ENCODE data around the gene ATL3.
"Not testable (repeated sequence)": the region's sequence is repeated elsewhere in the genome, so short reads cannot be mapped to it uniquely, and the experiment has no call there.

Gene ATL3

GRCh38 chr11:63671322-63672155 is at the start of gene ATL3:
Gene ATL3, minus strand, starts transcription at chr11:63671376. Its CDS starts 41 bp downstream, at chr11:63671335.
- DNase-seq, result peak; percentile 95

- DNase-seq, result no peak
These were observed 49.4 kb upstream of the ATL3 start for GRCh38 chr11:63720611-63721010.

- DNase-seq, result no peak
These were observed 48.8 kb upstream of the ATL3 start for GRCh38 chr11:63719987-63720386.

GRCh38 chr11:63719001-63719400 is 47.8 kb upstream of the ATL3 start:
- no peak for DNase-seq

- DNase-seq, result no peak
These were observed 44.9 kb upstream of the ATL3 start for GRCh38 chr11:63716046-63716445.

GRCh38 chr11:63713766-63714165 is 42.6 kb upstream of the ATL3 start:
- DNase-seq, result no peak

GRCh38 chr11:63711838-63712237 is 40.7 kb upstream of the ATL3 start:
- DNase-seq, result no peak

GRCh38 chr11:63710476-63711217 is 39.5 kb upstream of the ATL3 start:
- no peak for DNase-seq

GRCh38 chr11:63709336-63709884 is 38.2 kb upstream of the ATL3 start:
- DNase-seq, result no peak

GRCh38 chr11:63708764-63709163 is 37.6 kb upstream of the ATL3 start:
- no peak for DNase-seq

- DNase-seq, result no peak
These were observed 34.4 kb upstream of the ATL3 start for GRCh38 chr11:63705526-63705925.

GRCh38 chr11:63699896-63700295 is 28.7 kb upstream of the ATL3 start:
- no peak for DNase-seq

- DNase-seq, result no peak
These were observed 28.0 kb upstream of the ATL3 start for GRCh38 chr11:63698976-63699733.

GRCh38 chr11:63694596-63694995 is 23.4 kb upstream of the ATL3 start:
- DNase-seq, result no peak

- no peak for DNase-seq
These were observed 16.7 kb upstream of the ATL3 start for GRCh38 chr11:63687845-63688244.

GRCh38 chr11:63686926-63687325 is 15.8 kb upstream of the ATL3 start:
- no peak for DNase-seq

- not testable (repeated sequence) for DNase-seq
These were observed 14.1 kb upstream of the ATL3 start for GRCh38 chr11:63685158-63685721.

- DNase-seq, result no peak
These were observed 12.2 kb upstream of the ATL3 start for GRCh38 chr11:63683133-63683991.

- DNase-seq, result peak; percentile 72
These were observed 11.2 kb upstream of the ATL3 start for GRCh38 chr11:63682066-63683021.

GRCh38 chr11:63681321-63682065 is 10.3 kb upstream of the ATL3 start, which contains the start of gene RTN3:
Gene RTN3, plus strand, starts transcription at chr11:63681500. Its CDS starts 137 bp downstream, at chr11:63681637.
- peak; percentile 95 for DNase-seq

Measured in NCI-H2171 treated with DMSO at 0.1 percent for 48 hours (cell line).